Cardiac muscle cell (in vitro differentiated cells and primary cell): Measurements from ENCODE around the gene BOC. TPM values are rescaled to one million over a fixed set of nuclear protein-coding genes. Genes with fewer than 3 reads are reported as not detected.

Experiments used
- DNase-seq, 2 donors: peaks; one replicate each; pipeline versions ENCODE4 v3.0.0 to v3.0.0-alpha.2; 2010 to 2017; ENCODE audit warnings: low read depth in 1 of 2, low spot score in 1 of 2
- H3K27ac ChIP-seq: fragments of 200-600 bp; sonication (generic); 2 replicates; pipeline ENCODE4 v1.5.1; 2016
- H3K27me3 ChIP-seq: fragments of 200-600 bp; sonication (generic); 2 replicates; pipeline ENCODE4 v1.6.0; 2016; ENCODE audit warnings: control low read depth
- H3K36me3 ChIP-seq: fragments of 200-600 bp; sonication (generic); 2 replicates; pipeline ENCODE4 v1.5.1; 2016; ENCODE audit warnings: control low read depth
- H3K4me1 ChIP-seq: fragments of 200-600 bp; sonication (generic); 2 replicates; pipeline ENCODE4 v1.8.1; 2017; ENCODE audit warnings: low read depth, mild to moderate bottlenecking, mixed run types
- H3K4me3 ChIP-seq: fragments of 200-600 bp; sonication (generic); 2 replicates; pipeline ENCODE4 v1.5.1; 2016; ENCODE audit warnings: mild to moderate bottlenecking
- H3K9me3 ChIP-seq: fragments of 200-600 bp; sonication (generic); 2 replicates; pipeline ENCODE4 v1.5.1; 2017; ENCODE audit warnings: low read depth, mild to moderate bottlenecking, control low read depth
- polyA plus RNA-seq: library from polyadenylated mRNA; unstranded; fragments of >200 nt; fragmentation: Nextera tagmentation; extraction: Ambion mirVana; gene quantifications from 2 replicates; pipeline ENCODE4 v1.2.1, GENCODE V29; 2016
- total RNA-seq: library from RNA; depleted of rRNA; stranded (reverse); fragments of >200 nt; gene quantifications from 2 replicates; pipeline ENCODE4 v1.2.3, GENCODE V29; 2016
- TF ChIP-seq, protein P1 (sequence below): IDR thresholded peaks from 2 replicates; pipeline ENCODE4 v1.5.1; 2012; ENCODE audit warnings: low read depth, mild to moderate bottlenecking, low read length

BOC gene
- total and polyA plus RNA-seq, 2 experiments from 2014 or later, result 9.5 to 14.1 TPM

DNA sequence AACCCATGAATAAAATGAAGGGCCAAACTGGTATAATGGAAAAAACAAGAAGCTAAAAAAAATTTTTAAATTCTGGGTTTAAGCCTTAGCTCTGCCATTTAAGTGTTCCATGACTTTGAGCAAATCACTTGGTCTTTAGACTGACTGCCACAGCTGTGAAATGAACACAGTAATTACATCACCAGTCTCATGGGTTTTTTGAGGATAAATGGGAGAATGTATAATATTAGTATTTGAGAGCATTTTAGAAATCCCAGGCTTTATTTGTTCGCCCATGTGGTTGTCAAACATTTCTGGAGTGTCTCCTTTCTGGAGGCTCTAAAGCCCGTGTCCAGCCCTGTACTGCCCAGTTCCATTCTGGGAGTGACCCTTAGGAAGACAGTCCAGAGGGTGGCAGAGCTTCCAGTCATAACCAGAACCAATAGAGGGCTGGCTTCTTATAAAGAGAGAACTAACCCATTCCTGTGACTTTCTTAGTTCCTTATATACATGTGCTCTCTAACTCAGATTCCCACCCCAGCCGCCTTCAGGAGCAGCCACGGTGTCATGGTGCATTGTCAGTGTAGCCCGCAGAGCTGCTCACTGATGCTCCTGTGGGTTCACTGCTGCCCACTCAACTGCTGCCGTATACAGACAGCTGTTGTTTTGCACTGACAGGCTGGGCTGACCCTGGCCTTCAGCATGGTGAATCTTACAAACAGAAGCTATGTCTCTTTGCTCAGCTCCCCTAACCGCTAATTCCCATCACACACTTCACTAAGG, 44.7 kb downstream of the BOC start:
- DNase-seq, result no peak
- Histone ChIP-seq H3K27ac (no peak overlapping the region), H3K9me3 (no peaks in the 10 kb centered on the region), H3K4me1 (no peaks in the 10 kb centered on the region), H3K4me3 (no peak overlapping the region), H3K36me3 (no peaks in the 10 kb centered on the region), H3K27me3 (no peaks in the 10 kb centered on the region)
- TF ChIP-seq, protein P1, sequence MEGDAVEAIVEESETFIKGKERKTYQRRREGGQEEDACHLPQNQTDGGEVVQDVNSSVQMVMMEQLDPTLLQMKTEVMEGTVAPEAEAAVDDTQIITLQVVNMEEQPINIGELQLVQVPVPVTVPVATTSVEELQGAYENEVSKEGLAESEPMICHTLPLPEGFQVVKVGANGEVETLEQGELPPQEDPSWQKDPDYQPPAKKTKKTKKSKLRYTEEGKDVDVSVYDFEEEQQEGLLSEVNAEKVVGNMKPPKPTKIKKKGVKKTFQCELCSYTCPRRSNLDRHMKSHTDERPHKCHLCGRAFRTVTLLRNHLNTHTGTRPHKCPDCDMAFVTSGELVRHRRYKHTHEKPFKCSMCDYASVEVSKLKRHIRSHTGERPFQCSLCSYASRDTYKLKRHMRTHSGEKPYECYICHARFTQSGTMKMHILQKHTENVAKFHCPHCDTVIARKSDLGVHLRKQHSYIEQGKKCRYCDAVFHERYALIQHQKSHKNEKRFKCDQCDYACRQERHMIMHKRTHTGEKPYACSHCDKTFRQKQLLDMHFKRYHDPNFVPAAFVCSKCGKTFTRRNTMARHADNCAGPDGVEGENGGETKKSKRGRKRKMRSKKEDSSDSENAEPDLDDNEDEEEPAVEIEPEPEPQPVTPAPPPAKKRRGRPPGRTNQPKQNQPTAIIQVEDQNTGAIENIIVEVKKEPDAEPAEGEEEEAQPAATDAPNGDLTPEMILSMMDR, result no peak

DNA sequence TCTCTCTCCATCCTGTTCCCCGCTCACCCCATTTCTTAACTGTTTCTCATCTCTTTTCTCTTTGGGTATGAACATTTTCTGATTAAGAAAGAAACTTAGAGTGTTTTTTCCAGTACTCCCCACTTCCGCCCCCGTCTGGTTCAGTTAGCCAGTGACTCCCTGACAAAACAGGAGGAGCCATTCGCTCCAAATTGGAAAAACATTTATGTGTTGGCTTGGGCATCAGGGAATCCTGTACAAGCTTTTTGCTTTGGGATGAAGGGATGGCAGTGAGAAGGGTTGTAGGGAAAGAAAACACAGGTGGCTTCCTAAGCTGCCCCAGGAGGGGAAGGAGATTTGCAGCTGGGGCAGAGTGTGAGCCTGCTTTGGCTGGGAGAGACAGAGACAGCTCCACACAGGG, 47.0 kb downstream of the BOC start:
- H3K27me3 ChIP-seq, result no peaks in the 10 kb centered on the region
- H3K4me3 ChIP-seq, result no peak overlapping the region
- TF ChIP-seq, protein P1, result no peak
- H3K27ac ChIP-seq, result no peak overlapping the region
- no peaks in the 10 kb centered on the region for H3K9me3 ChIP-seq
- H3K36me3 ChIP-seq, result no peaks in the 10 kb centered on the region
- DNase-seq, result no peak
- H3K4me1 ChIP-seq, result no peaks in the 10 kb centered on the region

DNA sequence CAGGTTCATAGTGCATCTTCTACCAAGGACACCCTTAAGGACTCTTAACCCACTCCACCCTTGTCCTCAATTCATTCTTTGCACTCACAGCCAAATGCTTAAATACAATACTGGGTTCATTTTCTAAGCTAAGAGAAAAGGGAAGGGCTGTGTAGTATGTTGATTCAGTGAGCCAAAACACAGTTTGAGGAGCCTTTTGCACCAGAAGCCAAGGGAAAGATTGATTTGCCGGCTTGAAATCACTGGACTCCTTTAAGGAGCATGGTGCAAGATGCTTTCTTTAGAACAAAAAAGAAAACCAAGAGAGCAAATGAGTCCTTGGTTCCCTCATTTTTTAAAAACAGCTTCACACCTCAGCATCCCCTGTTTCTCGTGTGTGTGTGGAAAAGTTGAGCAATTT, 47.8 kb downstream of the BOC start:
- H3K9me3 ChIP-seq, result no peaks in the 10 kb centered on the region
- DNase-seq, result no peak
- H3K27me3 ChIP-seq, result no peaks in the 10 kb centered on the region
- H3K4me3 ChIP-seq, result no peak overlapping the region
- no peaks in the 10 kb centered on the region for H3K4me1 ChIP-seq
- no peaks in the 10 kb centered on the region for H3K36me3 ChIP-seq
- no peak overlapping the region for H3K27ac ChIP-seq
- TF ChIP-seq, protein P1, result no peak

- H3K4me1 ChIP-seq, result peaks cover 6% of the 10 kb centered on the region
- H3K27ac ChIP-seq, result no peak overlapping the region
- TF ChIP-seq, protein P1, result no peak
- DNase-seq, result no peak
- H3K9me3 ChIP-seq, result no peaks in the 10 kb centered on the region
- no peak overlapping the region for H3K4me3 ChIP-seq
- H3K27me3 ChIP-seq, result no peaks in the 10 kb centered on the region
- no peaks in the 10 kb centered on the region for H3K36me3 ChIP-seq
Measured at GRCh38 chr3:113261063-113261625, 49.8 kb downstream of the BOC start.

DNA sequence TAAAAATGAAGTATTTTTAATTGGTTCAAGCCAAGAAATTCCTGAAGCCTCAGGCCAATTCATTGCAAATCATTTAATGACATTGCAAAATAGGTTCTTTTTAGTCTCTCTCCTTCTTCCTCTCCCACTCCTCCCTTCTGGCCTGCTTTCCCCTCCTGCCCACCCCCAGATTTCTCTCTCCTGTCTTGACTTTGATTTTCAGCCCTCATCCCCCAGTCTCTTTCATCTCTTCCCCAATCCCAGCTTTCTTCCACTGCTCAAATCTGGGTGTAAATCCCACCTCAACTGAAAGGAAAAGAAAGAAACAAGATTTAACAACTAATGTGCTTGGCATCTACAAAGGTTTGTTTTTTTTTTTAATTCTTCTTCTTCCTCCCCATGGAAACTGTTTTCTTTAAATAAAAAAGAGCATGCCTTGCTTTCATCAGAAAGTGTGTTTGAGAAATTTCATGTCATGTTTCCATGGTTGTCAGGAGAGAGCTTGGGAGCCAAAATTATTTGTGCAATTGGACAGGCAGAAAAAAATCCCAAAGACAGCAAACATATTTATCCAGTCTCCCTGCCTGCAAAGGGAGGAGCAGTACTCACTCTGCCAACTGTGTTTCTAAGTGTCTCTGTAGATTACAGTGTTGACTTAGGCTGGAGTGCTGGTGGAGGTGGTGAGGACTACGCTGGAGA, 50.4 kb downstream of the BOC start:
- Histone ChIP-seq H3K36me3 (no peaks in the 10 kb centered on the region), H3K27ac (no peak overlapping the region), H3K27me3 (no peaks in the 10 kb centered on the region), H3K4me3 (no peak overlapping the region), H3K9me3 (no peaks in the 10 kb centered on the region), H3K4me1 (peaks cover 6% of the 10 kb centered on the region)
- DNase-seq, result peak in 1 of 2 donors; percentile 72
- TF ChIP-seq, protein P1, result no peak
